ENCODE results near the gene COL19A1. TPM values are rescaled to one million over a fixed set of nuclear protein-coding genes. Genes with fewer than 3 reads are reported as not detected.

The COL19A1 gene
- total RNA-seq, 4 donors from 2014 or later, result 0.09 TPM; not detected in 3

- no peak for TF ChIP-seq CTCF (IDR thresholded peaks at IDR 0.05)
- DNase-seq (ENCODE audit: low spot score), result no peak
- ATAC-seq (ENCODE audit: low FRiP score), result no peak
Observed at GRCh38 chr6:69825904-69826303, 40.5 kb upstream of the COL19A1 start.

- DNase-seq (ENCODE audit: low spot score), result no peak
- TF ChIP-seq CTCF (IDR thresholded peaks at IDR 0.05), result no peak
- no peak for ATAC-seq (ENCODE audit: low FRiP score)
Observed at GRCh38 chr6:69827276-69827893, 39.0 kb upstream of the COL19A1 start.

- ATAC-seq (ENCODE audit: low FRiP score) (no peak), DNase-seq (ENCODE audit: low spot score) (no peak)
- no peak for TF ChIP-seq CTCF (IDR thresholded peaks at IDR 0.05)
Observed at GRCh38 chr6:69832558-69832957, 33.8 kb upstream of the COL19A1 start.

- no peak for TF ChIP-seq CTCF (IDR thresholded peaks at IDR 0.05)
- ATAC-seq (ENCODE audit: low FRiP score) (no peak), DNase-seq (ENCODE audit: low spot score) (no peak)
Observed at GRCh38 chr6:69835414-69836179, 30.8 kb upstream of the COL19A1 start.

GRCh38 chr6:69841862-69842261, 24.5 kb upstream of the COL19A1 start:
- no peak for TF ChIP-seq CTCF (IDR thresholded peaks at IDR 0.05)
- DNase-seq (ENCODE audit: low spot score) (no peak), ATAC-seq (ENCODE audit: low FRiP score) (no peak)

GRCh38 chr6:69843189-69843588, 23.2 kb upstream of the COL19A1 start:
- no peak for DNase-seq (ENCODE audit: low spot score)
- ATAC-seq (ENCODE audit: low FRiP score), result no peak

More at GRCh38 chr6:69843189-69843588, 23.2 kb upstream of the COL19A1 start:
- TF ChIP-seq CTCF (IDR thresholded peaks at IDR 0.05), result no peak
